GM12878 (cell line): ENCODE measurements around the gene IGF1R. TPM values are rescaled to one million over a fixed set of nuclear protein-coding genes. Genes with fewer than 3 reads are reported as not detected.

Source experiments
- BACH1 ChIP-seq: fragments of 450-650 bp; IDR thresholded peaks from 2 replicates; pipeline ENCODE4 v1.6.1; 2017; ENCODE audit warnings: mild to moderate bottlenecking, borderline replicate concordance
- BRCA1 ChIP-seq: IDR thresholded peaks from 2 replicates; pipeline ENCODE4 v1.6.1; 2011; ENCODE audit warnings: low read depth, low read length, improper control_type of control experiment
- CBX5 ChIP-seq: sonication (generic); IDR thresholded peaks from 2 replicates; pipeline ENCODE4 v1.6.1; 2016; ENCODE audit warnings: low read depth, moderate library complexity, mild to moderate bottlenecking, inconsistent platforms
- JUNB ChIP-seq: IDR thresholded peaks from 2 replicates; pipeline ENCODE4 v1.6.1; 2016; ENCODE audit warnings: antibody characterized with exemption, mild to moderate bottlenecking
- MEF2B ChIP-seq: fragments of 450-650 bp; IDR thresholded peaks from 2 replicates; pipeline ENCODE4 v1.6.1; 2018; ENCODE audit warnings: mild to moderate bottlenecking, moderate library complexity; ENCODE audit not compliant: partially characterized antibody, poor library complexity, severe bottlenecking
- NR2C1 ChIP-seq: fragments of 450-650 bp; IDR thresholded peaks from 2 replicates; pipeline ENCODE4 v1.6.1; 2017; ENCODE audit warnings: antibody characterized with exemption, mild to moderate bottlenecking, moderate library complexity
- RAD21 ChIP-seq: IDR thresholded peaks from 2 replicates; pipeline ENCODE4 v1.6.1; 2011; ENCODE audit warnings: mild to moderate bottlenecking, low read depth, low read length, moderate library complexity; ENCODE audit not compliant: insufficient read depth
- ZNF274 ChIP-seq: IDR thresholded peaks from one replicate; pipeline ENCODE4 v1.8.0; 2011; ENCODE audit not compliant: insufficient read length, insufficient read depth
- polyA plus RNA-seq, 11 experiments: library from polyadenylated mRNA; depleted of rRNA in 4 of 11; unstranded in 6 of 11; stranded (reverse) in 5 of 11; fragments of >200 nt; fragmentation: Nextera tagmentation in 4 of 11; fragmentation: Illumina TruSeq in 1 of 11; extraction: Ambion mirVana in 4 of 11; extraction: Trizol in 1 of 11; gene quantifications; 1 replicate in 1 of 11; 2 replicates in 10 of 11; pipeline versions ENCODE4 v1.2.1 to v1.2.3, GENCODE V29; 2011 to 2016; ENCODE audit warnings: inconsistent platforms in 2 of 11, missing spikeins in 2 of 11, low read depth in 1 of 11
- total RNA-seq, 4 experiments: library from RNA; depleted of rRNA in 3 of 4; stranded (reverse); fragments of >200 nt in 3 of 4; fragmentation: Illumina TruSeq in 1 of 4; extraction: Trizol in 1 of 4; gene quantifications; 2 replicates each; pipeline versions ENCODE4 v1.2.1 to v1.2.3, GENCODE V29; 2013 to 2021
- TF ChIP-seq, protein P1 (sequence below): fragments of 450-650 bp; formaldehyde crosslinking; IDR thresholded peaks from 2 replicates; pipeline ENCODE4 v1.4.0; 2022; ENCODE audit warnings: mild to moderate bottlenecking, moderate library complexity
- TF ChIP-seq, protein P2 (sequence below): fragments of 450-650 bp; IDR thresholded peaks from 2 replicates; pipeline ENCODE4 v1.6.1; 2018; ENCODE audit warnings: mild to moderate bottlenecking, low read depth, moderate library complexity; ENCODE audit not compliant: partially characterized antibody

The IGF1R gene
- total and polyA plus RNA-seq, 10 of the 15 experiments (the other 5 are each of a cell fraction or from before 2014, with no cell fraction given) = 0.03 to 2.7 (median 0.66) TPM

DNA sequence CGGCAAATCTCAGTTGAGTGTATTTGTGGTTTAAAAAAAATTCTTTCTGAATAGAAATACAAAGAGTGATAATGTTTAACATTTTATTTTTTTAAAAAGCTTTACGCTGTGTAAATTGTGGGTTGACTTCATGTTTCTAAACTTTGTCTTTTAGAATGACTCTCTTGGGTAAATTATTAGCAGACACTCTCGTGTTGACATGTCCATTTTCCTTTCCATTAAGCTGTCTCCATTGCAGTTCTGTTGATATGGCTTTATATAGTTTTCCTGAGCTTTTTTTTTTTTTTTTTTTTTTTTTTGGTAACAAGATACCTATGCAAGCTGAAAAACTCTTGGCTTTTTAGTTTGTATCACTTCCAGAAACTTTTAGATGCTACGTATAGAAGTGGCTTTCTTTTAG is 92.6 kb downstream of the IGF1R start (continued):
- TF ChIP-seq, protein P1, sequence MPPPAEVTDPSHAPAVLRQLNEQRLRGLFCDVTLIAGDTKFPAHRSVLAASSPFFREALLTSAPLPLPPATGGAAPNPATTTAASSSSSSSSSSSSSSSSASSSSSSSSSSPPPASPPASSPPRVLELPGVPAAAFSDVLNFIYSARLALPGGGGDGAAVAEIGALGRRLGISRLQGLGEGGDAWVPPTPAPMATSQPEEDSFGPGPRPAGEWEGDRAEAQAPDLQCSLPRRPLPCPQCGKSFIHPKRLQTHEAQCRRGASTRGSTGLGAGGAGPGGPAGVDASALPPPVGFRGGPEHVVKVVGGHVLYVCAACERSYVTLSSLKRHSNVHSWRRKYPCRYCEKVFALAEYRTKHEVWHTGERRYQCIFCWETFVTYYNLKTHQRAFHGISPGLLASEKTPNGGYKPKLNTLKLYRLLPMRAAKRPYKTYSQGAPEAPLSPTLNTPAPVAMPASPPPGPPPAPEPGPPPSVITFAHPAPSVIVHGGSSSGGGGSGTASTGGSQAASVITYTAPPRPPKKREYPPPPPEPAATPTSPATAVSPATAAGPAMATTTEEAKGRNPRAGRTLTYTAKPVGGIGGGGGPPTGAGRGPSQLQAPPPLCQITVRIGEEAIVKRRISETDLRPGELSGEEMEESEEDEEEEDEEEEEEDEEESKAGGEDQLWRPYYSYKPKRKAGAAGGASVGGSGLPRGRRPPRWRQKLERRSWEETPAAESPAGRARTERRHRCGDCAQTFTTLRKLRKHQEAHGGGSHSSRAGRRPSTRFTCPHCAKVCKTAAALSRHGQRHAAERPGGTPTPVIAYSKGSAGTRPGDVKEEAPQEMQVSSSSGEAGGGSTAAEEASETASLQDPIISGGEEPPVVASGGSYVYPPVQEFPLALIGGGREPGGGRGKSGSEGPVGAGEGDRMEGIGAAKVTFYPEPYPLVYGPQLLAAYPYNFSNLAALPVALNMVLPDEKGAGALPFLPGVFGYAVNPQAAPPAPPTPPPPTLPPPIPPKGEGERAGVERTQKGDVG (CRISPR knock-in tag) = no peak
- TF ChIP-seq JUNB = no peak
- TF ChIP-seq NR2C1 = no peak
- no peak for TF ChIP-seq ZNF274
- no peak for TF ChIP-seq RAD21
- TF ChIP-seq BRCA1 = no peak
- TF ChIP-seq BACH1 = no peak
- TF ChIP-seq, protein P2, sequence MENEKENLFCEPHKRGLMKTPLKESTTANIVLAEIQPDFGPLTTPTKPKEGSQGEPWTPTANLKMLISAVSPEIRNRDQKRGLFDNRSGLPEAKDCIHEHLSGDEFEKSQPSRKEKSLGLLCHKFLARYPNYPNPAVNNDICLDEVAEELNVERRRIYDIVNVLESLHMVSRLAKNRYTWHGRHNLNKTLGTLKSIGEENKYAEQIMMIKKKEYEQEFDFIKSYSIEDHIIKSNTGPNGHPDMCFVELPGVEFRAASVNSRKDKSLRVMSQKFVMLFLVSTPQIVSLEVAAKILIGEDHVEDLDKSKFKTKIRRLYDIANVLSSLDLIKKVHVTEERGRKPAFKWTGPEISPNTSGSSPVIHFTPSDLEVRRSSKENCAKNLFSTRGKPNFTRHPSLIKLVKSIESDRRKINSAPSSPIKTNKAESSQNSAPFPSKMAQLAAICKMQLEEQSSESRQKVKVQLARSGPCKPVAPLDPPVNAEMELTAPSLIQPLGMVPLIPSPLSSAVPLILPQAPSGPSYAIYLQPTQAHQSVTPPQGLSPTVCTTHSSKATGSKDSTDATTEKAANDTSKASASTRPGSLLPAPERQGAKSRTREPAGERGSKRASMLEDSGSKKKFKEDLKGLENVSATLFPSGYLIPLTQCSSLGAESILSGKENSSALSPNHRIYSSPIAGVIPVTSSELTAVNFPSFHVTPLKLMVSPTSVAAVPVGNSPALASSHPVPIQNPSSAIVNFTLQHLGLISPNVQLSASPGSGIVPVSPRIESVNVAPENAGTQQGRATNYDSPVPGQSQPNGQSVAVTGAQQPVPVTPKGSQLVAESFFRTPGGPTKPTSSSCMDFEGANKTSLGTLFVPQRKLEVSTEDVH = no peak
- TF ChIP-seq MEF2B = no peak
- no peak for TF ChIP-seq CBX5
